Inferior parietal cortex (tissue), 1 donor: Measurements from ENCODE around the gene TAS2R19.

Experiments used
- DNase-seq: peaks from one replicate; pipeline ENCODE4 v3.0.0-alpha.2; 2016; ENCODE audit errors: extremely low spot score

TAS2R19 gene

GRCh38 chr12:10989107-10989506 lies 33.3 kb downstream of the TAS2R19 start:
- DNase-seq = no peak

GRCh38 chr12:10986812-10987211 lies 35.6 kb downstream of the TAS2R19 start, which contains the start of gene TAS2R50:
Gene TAS2R50, minus strand, starts transcription at chr12:10986912. Its CDS starts 52 bp downstream, at chr12:10986860.
- no peak for DNase-seq

GRCh38 chr12:10982244-10982643 lies 40.2 kb downstream of the TAS2R19 start:
- DNase-seq = no peak

- no peak for DNase-seq
Observed at GRCh38 chr12:10974965-10975364, 47.5 kb downstream of the TAS2R19 start.
